SK-N-SH (cell line): ENCODE data around the gene EDN1. TPM values are rescaled to one million over a fixed set of nuclear protein-coding genes. Genes with fewer than 3 reads are reported as not detected.

Experiments used
- CTCF ChIA-PET: fragments of 300-600, 350-600 bp; formaldehyde crosslinking; extraction: SDS; loops from one replicate; lab custom pipeline; 2021; lab: Yijun Ruan, JAX
- POLR2A ChIA-PET: fragments of 350-600 bp; sonication (Branson Sonifier 250); formaldehyde crosslinking; extraction: SDS; loops from one replicate; lab custom pipeline; 2020; ENCODE audit warnings: antibody characterized with exemption, inconsistent platforms; lab: Yijun Ruan, JAX
- DNase-seq: peaks from one replicate; pipeline ENCODE4 v3.0.0; 2012
- H2AFZ ChIP-seq: fragments of 200-600 bp; sonication (generic); 2 replicates; pipeline ENCODE4 v1.8.1; 2016; ENCODE audit warnings: antibody characterized with exemption, mild to moderate bottlenecking, low read depth
- H3F3A ChIP-seq: fragments of 200-600 bp; sonication (generic); replicated peaks from 2 replicates; pipeline ENCODE3; 2016; ENCODE audit warnings: antibody characterized with exemption, mild to moderate bottlenecking; ENCODE audit not compliant: insufficient read depth
- H3K27ac ChIP-seq, 2 experiments: fragments of 200-500 bp in 1 of 2; fragments of 200-600 bp in 1 of 2; sonication (Bioruptor generic) in 1 of 2; sonication (generic), shearing (Covaris generic) in 1 of 2; 2 replicates each; pipeline versions ENCODE4 v1.5.1 to v1.6.1; 2014 to 2016; ENCODE audit warnings: low read depth in 2 of 2, inconsistent platforms in 1 of 2, low read length in 1 of 2, mild to moderate bottlenecking in 1 of 2, mixed read lengths in 1 of 2
- H3K27me3 ChIP-seq: fragments of 200-600 bp; sonication (generic), shearing (Covaris generic); 2 replicates; pipeline ENCODE4 v1.6.1; 2016; ENCODE audit warnings: mixed run types; ENCODE audit not compliant: insufficient read depth
- H3K36me3 ChIP-seq, 2 experiments: fragments of 200-500 bp in 1 of 2; fragments of 200-600 bp in 1 of 2; sonication (Bioruptor generic) in 1 of 2; sonication (generic) in 1 of 2; replicated peaks in 1 of 2; 2 replicates each; pipeline versions ENCODE3 to v1.5.1; 2014 to 2016; ENCODE audit warnings: low read length in 1 of 2, mild to moderate bottlenecking in 1 of 2; ENCODE audit not compliant: insufficient read depth in 2 of 2, control insufficient read depth in 1 of 2
- H3K4me1 ChIP-seq, 2 experiments: fragments of 200-500 bp in 1 of 2; fragments of 200-600 bp in 1 of 2; sonication (Bioruptor generic) in 1 of 2; sonication (generic), shearing (Covaris generic) in 1 of 2; 2 replicates each; pipeline versions ENCODE4 v1.5.1 to v1.6.1; 2014 to 2016; ENCODE audit warnings: low read depth in 1 of 2, low read length in 1 of 2, mixed run types in 1 of 2; ENCODE audit not compliant: insufficient read depth in 2 of 2, control insufficient read depth in 1 of 2
- H3K4me2 ChIP-seq: fragments of 200-600 bp; sonication (generic), shearing (Covaris generic); 2 replicates; pipeline ENCODE4 v1.6.1; 2017; ENCODE audit warnings: mixed run types
- H3K4me3 ChIP-seq, 2 experiments: fragments of 200-500 bp in 1 of 2; fragments of 200-600 bp in 1 of 2; sonication (Bioruptor generic) in 1 of 2; sonication (generic), shearing (Covaris generic) in 1 of 2; 2 replicates each; pipeline versions ENCODE4 v1.5.1 to v1.8.1; 2014 to 2016; ENCODE audit warnings: low read depth in 2 of 2, inconsistent platforms in 1 of 2, low read length in 1 of 2, mild to moderate bottlenecking in 1 of 2, mixed read lengths in 1 of 2, moderate library complexity in 1 of 2
- H3K79me2 ChIP-seq: fragments of 200-600 bp; sonication (generic); 2 replicates; pipeline ENCODE4 v1.8.1; 2017; ENCODE audit warnings: mild to moderate bottlenecking; ENCODE audit not compliant: insufficient read depth
- H3K9ac ChIP-seq: fragments of 200-600 bp; sonication (generic); 2 replicates; pipeline ENCODE4 v1.6.1; 2017; ENCODE audit warnings: mixed run types
- H3K9me2 ChIP-seq: fragments of 200-600 bp; sonication (generic); 2 replicates; pipeline ENCODE4 v1.6.1; 2017; ENCODE audit warnings: mixed run types
- H3K9me3 ChIP-seq: fragments of 200-600 bp; sonication (generic); 2 replicates; pipeline ENCODE4 v1.6.1; 2017; ENCODE audit warnings: mixed run types, mild to moderate bottlenecking, moderate library complexity
- H4K20me1 ChIP-seq: fragments of 200-600 bp; sonication (generic); 2 replicates; pipeline ENCODE4 v1.6.1; 2017; ENCODE audit warnings: mild to moderate bottlenecking, mixed run types; ENCODE audit not compliant: insufficient read depth
- CHD2 ChIP-seq: fragments of 150-350 bp; IDR thresholded peaks from 2 replicates; pipeline ENCODE4 v1.6.1; 2018; ENCODE audit warnings: low read length; ENCODE audit not compliant: partially characterized antibody
- EP300 ChIP-seq, 2 experiments: IDR thresholded peaks; 2 replicates each; pipeline versions ENCODE4 v1.4.0 to v1.6.1; 2012; ENCODE audit warnings: borderline replicate concordance in 1 of 2, low read depth in 1 of 2, low read length in 1 of 2
- EZH2phosphoT487 ChIP-seq: fragments of 200-600 bp; sonication (generic); IDR thresholded peaks from 2 replicates; pipeline ENCODE4 v1.6.1; 2017; ENCODE audit warnings: low read depth, mixed run types, mild to moderate bottlenecking, antibody characterized with exemption, moderate library complexity, borderline replicate concordance
- FOSL2 ChIP-seq: IDR thresholded peaks from 2 replicates; pipeline ENCODE4 v1.4.0; 2012; ENCODE audit warnings: low read depth, mild to moderate bottlenecking, moderate library complexity, borderline replicate concordance
- FOXJ3 ChIP-seq: sonication (generic); formaldehyde crosslinking; IDR thresholded peaks from 2 replicates; pipeline ENCODE4 v1.5.1; 2020; ENCODE audit warnings: mild to moderate bottlenecking, missing genetic modification reagents
- FOXM1 ChIP-seq: IDR thresholded peaks from 2 replicates; pipeline ENCODE4 v1.4.0; 2012; ENCODE audit warnings: low read depth, mild to moderate bottlenecking
- GABPA ChIP-seq: IDR thresholded peaks from 2 replicates; pipeline ENCODE4 v1.4.0; 2012; ENCODE audit warnings: low read depth, mild to moderate bottlenecking
- JUND ChIP-seq: IDR thresholded peaks from 2 replicates; pipeline ENCODE4 v1.4.0; 2012
- MXI1 ChIP-seq: IDR thresholded peaks from 2 replicates; pipeline ENCODE4 v1.6.1; 2012; ENCODE audit warnings: mild to moderate bottlenecking, low read depth, low read length, improper control_type of control experiment
- NFIC ChIP-seq: IDR thresholded peaks from 2 replicates; pipeline ENCODE4 v1.4.0; 2012; ENCODE audit warnings: borderline replicate concordance
- RCOR1 ChIP-seq: fragments of 150-350 bp; IDR thresholded peaks from 2 replicates; pipeline ENCODE4 v1.6.1; 2017; ENCODE audit warnings: antibody characterized with exemption, low read length
- RFX5 ChIP-seq: IDR thresholded peaks from 2 replicates; pipeline ENCODE4 v1.6.1; 2012; ENCODE audit warnings: mild to moderate bottlenecking, improper control_type of control experiment, low read length
- RXRA ChIP-seq: IDR thresholded peaks from 2 replicates; pipeline ENCODE4 v1.4.0; 2012; ENCODE audit warnings: low read depth, mild to moderate bottlenecking, borderline replicate concordance
- SMC3 ChIP-seq: IDR thresholded peaks from 2 replicates; pipeline ENCODE4 v1.6.1; 2012; ENCODE audit warnings: low read depth, low read length, improper control_type of control experiment
- TCF12 ChIP-seq: IDR thresholded peaks from 2 replicates; pipeline ENCODE4 v1.4.0; 2012
- TEAD4 ChIP-seq: IDR thresholded peaks from 2 replicates; pipeline ENCODE4 v1.4.0; 2012; ENCODE audit warnings: mild to moderate bottlenecking, borderline replicate concordance; ENCODE audit not compliant: insufficient read depth
- USF1 ChIP-seq: IDR thresholded peaks from 2 replicates; pipeline ENCODE4 v1.4.0; 2012; ENCODE audit warnings: low read depth, borderline replicate concordance
- YY1 ChIP-seq: IDR thresholded peaks from 2 replicates; pipeline ENCODE4 v1.4.0; 2012; ENCODE audit warnings: low read depth, mild to moderate bottlenecking
- WGBS: methylation state at CpG from one replicate; pipeline ENCODE4 v1.1.6; 2017; ENCODE audit warnings: low lambda C conversion rate; 5-methylcytosine and 5-hydroxymethylcytosine counted together
- polyA plus RNA-seq, 3 experiments: library from polyadenylated mRNA; depleted of rRNA; stranded (reverse); fragments of >200 nt; gene quantifications; 2 replicates each; pipeline ENCODE4 v1.2.3, GENCODE V29; 2012
- TF ChIP-seq, protein P1 (sequence below): fragments of 200-600 bp; sonication (generic); IDR thresholded peaks from 2 replicates; pipeline ENCODE4 v1.6.1; 2017; ENCODE audit warnings: antibody characterized with exemption, mild to moderate bottlenecking, moderate library complexity
- TF ChIP-seq, protein P2 (sequence below): IDR thresholded peaks from 2 replicates; pipeline ENCODE4 v1.4.0; 2012; ENCODE audit warnings: low read depth
- TF ChIP-seq, protein P3 (sequence below): fragments of 150-350 bp; IDR thresholded peaks from 2 replicates; pipeline ENCODE4 v1.6.1; 2017; ENCODE audit warnings: antibody characterized with exemption, low read length, low read depth, borderline replicate concordance
- TF ChIP-seq, protein P4 (sequence below): IDR thresholded peaks from 2 replicates; pipeline ENCODE4 v1.6.1; 2012; ENCODE audit warnings: mild to moderate bottlenecking, low read depth, low read length, moderate library complexity

EDN1 gene
- polyA plus RNA-seq, 1 of the 3 experiments (the other 2 are of a cell fraction) = 1.3 TPM

GRCh38 chr6:12250383-12250770 is 39.8 kb upstream of the EDN1 start:
- no peaks in the 10 kb centered on the region; a peak in 1 of 4 replicates for H3K4me1 ChIP-seq
- no peaks in the 10 kb centered on the region for H3K9me2 ChIP-seq
- no peaks in the 10 kb centered on the region for H3K27me3 ChIP-seq
- no peak overlapping the region for H3K4me3 ChIP-seq
- H3K79me2 ChIP-seq = no peaks in the 10 kb centered on the region
- H3K27ac ChIP-seq = no peak overlapping the region
- CTCF ChIA-PET = interaction anchor here (1.4 kb wide), 1 partner anchor 595 kb away, joined by 4 read pairs; no protein-coding TSS in a partner anchor
- 94% methylated on average over 1 of the region's 1 CpG for WGBS
- DNase-seq = no peak
- no peaks in the 10 kb centered on the region for H4K20me1 ChIP-seq
- H2AFZ ChIP-seq = no peak overlapping the region
- no peak overlapping the region for H3K4me2 ChIP-seq
- H3K9me3 ChIP-seq = no peaks in the 10 kb centered on the region
- H3K36me3 ChIP-seq = no peaks in the 10 kb centered on the region
- no peak overlapping the region for H3K9ac ChIP-seq
- H3F3A ChIP-seq = no peaks in the 10 kb centered on the region
- TF ChIP-seq JUND (no peak), FOXM1 (no peak), FOSL2 (no peak), EZH2phosphoT487 (no peak), FOXJ3 (CRISPR knock-in tag) (no peak), MXI1 (no peak), GABPA (no peak), EP300 (IDR thresholded peaks at IDR 0.05; ENCODE audit: borderline replicate concordance in 1 of 2, low read depth in 1 of 2, low read length in 1 of 2) (no peak), TCF12 (no peak), YY1 (no peak), RFX5 (no peak), USF1 (no peak), RCOR1 (no peak), CHD2 (no peak), RXRA (no peak)
- TF ChIP-seq, protein P1, sequence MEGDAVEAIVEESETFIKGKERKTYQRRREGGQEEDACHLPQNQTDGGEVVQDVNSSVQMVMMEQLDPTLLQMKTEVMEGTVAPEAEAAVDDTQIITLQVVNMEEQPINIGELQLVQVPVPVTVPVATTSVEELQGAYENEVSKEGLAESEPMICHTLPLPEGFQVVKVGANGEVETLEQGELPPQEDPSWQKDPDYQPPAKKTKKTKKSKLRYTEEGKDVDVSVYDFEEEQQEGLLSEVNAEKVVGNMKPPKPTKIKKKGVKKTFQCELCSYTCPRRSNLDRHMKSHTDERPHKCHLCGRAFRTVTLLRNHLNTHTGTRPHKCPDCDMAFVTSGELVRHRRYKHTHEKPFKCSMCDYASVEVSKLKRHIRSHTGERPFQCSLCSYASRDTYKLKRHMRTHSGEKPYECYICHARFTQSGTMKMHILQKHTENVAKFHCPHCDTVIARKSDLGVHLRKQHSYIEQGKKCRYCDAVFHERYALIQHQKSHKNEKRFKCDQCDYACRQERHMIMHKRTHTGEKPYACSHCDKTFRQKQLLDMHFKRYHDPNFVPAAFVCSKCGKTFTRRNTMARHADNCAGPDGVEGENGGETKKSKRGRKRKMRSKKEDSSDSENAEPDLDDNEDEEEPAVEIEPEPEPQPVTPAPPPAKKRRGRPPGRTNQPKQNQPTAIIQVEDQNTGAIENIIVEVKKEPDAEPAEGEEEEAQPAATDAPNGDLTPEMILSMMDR = no peak
- TF ChIP-seq, protein P2, sequence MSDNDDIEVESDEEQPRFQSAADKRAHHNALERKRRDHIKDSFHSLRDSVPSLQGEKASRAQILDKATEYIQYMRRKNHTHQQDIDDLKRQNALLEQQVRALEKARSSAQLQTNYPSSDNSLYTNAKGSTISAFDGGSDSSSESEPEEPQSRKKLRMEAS = no peak
- POLR2A ChIA-PET = no interaction called here

DNA sequence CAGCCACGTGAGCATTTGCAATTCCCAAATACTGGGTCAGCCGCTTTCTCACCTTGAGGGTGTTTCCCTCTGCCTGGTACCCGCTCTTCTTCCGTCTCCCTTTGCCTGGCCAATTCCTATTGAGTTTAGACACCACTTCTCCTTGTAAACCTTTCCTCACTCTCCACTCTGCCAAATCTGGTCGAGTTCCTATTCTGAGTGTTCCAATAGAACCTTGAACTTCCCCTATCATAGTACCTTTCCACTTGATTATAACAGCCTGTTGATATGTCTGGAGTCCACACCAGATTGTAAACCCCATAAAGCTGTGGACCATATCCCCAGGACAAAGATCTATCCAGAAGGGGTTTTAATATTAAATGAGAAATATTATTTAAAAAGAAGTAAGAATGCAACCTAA is 36.0 kb upstream of the EDN1 start:
- no peaks in the 10 kb centered on the region for H3K79me2 ChIP-seq
- no peak overlapping the region for H2AFZ ChIP-seq
- CTCF ChIA-PET = no interaction called here
- TF ChIP-seq, protein P3, sequence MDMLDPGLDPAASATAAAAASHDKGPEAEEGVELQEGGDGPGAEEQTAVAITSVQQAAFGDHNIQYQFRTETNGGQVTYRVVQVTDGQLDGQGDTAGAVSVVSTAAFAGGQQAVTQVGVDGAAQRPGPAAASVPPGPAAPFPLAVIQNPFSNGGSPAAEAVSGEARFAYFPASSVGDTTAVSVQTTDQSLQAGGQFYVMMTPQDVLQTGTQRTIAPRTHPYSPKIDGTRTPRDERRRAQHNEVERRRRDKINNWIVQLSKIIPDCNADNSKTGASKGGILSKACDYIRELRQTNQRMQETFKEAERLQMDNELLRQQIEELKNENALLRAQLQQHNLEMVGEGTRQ = no peak
- no peak for TF ChIP-seq FOSL2
- TF ChIP-seq NFIC = no peak
- TF ChIP-seq YY1 = no peak
- no peak for TF ChIP-seq TEAD4
- no peak for TF ChIP-seq SMC3
- TF ChIP-seq, protein P4, sequence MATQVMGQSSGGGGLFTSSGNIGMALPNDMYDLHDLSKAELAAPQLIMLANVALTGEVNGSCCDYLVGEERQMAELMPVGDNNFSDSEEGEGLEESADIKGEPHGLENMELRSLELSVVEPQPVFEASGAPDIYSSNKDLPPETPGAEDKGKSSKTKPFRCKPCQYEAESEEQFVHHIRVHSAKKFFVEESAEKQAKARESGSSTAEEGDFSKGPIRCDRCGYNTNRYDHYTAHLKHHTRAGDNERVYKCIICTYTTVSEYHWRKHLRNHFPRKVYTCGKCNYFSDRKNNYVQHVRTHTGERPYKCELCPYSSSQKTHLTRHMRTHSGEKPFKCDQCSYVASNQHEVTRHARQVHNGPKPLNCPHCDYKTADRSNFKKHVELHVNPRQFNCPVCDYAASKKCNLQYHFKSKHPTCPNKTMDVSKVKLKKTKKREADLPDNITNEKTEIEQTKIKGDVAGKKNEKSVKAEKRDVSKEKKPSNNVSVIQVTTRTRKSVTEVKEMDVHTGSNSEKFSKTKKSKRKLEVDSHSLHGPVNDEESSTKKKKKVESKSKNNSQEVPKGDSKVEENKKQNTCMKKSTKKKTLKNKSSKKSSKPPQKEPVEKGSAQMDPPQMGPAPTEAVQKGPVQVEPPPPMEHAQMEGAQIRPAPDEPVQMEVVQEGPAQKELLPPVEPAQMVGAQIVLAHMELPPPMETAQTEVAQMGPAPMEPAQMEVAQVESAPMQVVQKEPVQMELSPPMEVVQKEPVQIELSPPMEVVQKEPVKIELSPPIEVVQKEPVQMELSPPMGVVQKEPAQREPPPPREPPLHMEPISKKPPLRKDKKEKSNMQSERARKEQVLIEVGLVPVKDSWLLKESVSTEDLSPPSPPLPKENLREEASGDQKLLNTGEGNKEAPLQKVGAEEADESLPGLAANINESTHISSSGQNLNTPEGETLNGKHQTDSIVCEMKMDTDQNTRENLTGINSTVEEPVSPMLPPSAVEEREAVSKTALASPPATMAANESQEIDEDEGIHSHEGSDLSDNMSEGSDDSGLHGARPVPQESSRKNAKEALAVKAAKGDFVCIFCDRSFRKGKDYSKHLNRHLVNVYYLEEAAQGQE = no peak

More for the DNA sequence above, 36.0 kb upstream of the EDN1 start:
- Histone ChIP-seq H3K36me3 (no peaks in the 10 kb centered on the region), H3K9me2 (no peaks in the 10 kb centered on the region), H3K9ac (no peak overlapping the region), H4K20me1 (no peaks in the 10 kb centered on the region), H3K4me1 (no peaks in the 10 kb centered on the region; a peak in 1 of 4 replicates), H3K4me3 (no peak overlapping the region), H3K27me3 (no peaks in the 10 kb centered on the region), H3K9me3 (no peaks in the 10 kb centered on the region), H3K4me2 (no peak overlapping the region), H3F3A (no peaks in the 10 kb centered on the region), H3K27ac (no peak overlapping the region)
- DNase-seq = no peak
- POLR2A ChIA-PET = no interaction called here
- 61% methylated on average over 5 of the region's 5 CpGs for WGBS
